Measurements from ENCODE around the gene CCR5.
A peak's percentile ranks its signal among the peaks of the same experiment; 100 is the strongest.

Gene CCR5

DNA sequence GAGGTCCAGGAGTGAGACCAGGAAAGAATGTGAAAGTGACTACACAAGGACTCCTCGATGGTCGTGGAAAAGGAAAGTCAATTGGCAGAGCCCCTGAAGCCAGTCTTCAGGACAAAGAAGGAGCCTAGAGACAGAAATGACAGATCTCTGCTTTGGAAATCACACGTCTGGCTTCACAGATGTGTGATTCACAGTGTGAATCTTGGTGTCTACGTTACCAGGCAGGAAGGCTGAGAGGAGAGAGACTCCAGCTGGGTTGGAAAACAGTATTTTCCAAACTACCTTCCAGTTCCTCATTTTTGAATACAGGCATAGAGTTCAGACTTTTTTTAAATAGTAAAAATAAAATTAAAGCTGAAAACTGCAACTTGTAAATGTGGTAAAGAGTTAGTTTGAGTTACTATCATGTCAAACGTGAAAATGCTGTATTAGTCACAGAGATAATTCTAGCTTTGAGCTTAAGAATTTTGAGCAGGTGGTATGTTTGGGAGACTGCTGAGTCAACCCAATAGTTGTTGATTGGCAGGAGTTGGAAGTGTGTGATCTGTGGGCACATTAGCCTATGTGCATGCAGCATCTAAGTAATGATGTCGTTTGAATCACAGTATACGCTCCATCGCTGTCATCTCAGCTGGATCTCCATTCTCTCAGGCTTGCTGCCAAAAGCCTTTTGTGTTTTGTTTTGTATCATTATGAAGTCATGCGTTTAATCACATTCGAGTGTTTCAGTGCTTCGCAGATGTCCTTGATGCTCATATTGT, 10.8 kb upstream of the CCR5 start:
- peak in 1 of 5 experiments; percentile 71 for DNase-seq

DNA sequence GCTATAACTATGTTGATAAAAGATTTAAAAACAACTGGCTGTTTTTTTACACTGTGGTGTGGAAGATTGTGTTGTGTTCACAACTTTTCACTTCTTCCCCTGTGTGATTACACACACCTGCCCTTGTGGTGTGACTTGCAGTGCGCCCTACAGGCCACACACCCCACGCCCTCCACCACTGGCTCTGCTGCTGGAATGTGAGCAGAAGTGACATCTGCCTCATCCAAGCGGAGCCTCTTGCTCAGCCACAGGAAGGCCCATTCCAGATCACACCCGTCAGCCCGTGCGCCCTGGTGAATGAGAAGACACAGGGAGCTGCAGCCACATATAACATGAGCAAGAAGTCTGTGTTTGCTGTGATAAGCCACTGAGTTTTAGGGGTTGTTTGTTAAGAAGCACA, 9.8 kb upstream of the CCR5 start:
- DNase-seq, result peak in 1 of 5 experiments; percentile 31

- DNase-seq, result no peak
These were observed 9.1 kb upstream of the CCR5 start for GRCh38 chr3:46361408-46362283.

GRCh38 chr3:46365041-46365440, 5.7 kb upstream of the CCR5 start:
- no peak for DNase-seq

- DNase-seq, result peak in 1 of 5 experiments; percentile 3
These were observed 4.8 kb upstream of the CCR5 start for GRCh38 chr3:46365737-46366524.

DNA sequence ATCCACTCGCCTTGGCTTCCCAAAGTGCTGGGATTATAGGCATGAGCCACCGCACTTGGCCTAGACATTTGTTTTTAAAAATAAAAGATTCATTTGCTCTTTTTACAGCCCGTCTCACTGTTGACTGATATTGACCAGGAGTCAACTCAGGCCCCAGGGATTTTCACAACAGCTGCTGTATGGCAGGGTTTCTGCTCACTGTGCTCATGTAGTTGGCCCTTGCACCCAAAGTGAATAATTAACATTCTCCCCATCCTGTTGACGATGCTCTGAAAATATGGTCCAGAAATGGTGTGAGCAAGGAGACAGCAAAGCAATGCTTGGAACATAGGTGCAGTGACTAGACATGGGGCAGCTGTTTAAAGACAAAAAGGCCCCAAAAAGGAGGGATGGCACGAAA, 2.9 kb upstream of the CCR5 start:
- DNase-seq, result no peak

DNA sequence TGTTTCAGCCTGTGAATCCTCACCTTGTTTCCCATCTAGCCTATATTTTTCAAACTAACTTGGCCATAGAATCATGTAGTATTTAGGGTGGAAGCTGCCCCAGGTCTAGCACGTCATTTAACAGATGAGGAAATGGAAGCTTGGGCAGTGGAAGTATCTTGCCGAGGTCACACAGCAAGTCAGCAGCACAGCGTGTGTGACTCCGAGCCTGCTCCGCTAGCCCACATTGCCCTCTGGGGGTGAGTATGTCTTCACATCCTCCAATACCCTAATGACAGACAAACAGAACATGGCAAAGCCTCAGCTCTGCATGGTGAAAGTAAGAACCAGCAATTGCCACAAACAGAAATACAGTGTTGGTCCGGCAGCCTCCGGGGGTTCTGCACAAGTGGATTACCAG, 2.2 kb upstream of the CCR5 start:
- peak in 4 of 5 experiments; percentile 29 to 89 (median 56) for DNase-seq

DNA sequence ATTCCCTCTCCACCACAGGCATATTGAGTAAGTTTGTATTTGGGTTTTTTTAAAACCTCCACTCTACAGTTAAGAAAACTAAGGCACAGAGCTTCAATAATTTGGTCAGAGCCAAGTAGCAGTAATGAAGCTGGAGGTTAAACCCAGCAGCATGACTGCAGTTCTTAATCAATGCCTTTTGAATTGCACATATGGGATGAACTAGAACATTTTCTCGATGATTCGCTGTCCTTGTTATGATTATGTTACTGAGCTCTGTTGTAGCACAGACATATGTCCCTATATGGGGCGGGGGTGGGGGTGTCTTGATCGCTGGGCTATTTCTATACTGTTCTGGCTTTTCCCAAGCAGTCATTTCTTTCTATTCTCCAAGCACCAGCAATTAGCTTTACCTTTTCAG, 1.6 kb upstream of the CCR5 start:
- no peak for DNase-seq

GRCh38 chr3:46369675-46370132, 1.0 kb upstream of the CCR5 start:
- DNase-seq, result peak in 2 of 5 experiments; percentile 5 to 91

GRCh38 chr3:46371519-46372340, 984 bp downstream of the CCR5 start:
- no peak for DNase-seq

- DNase-seq, result peak in 1 of 5 experiments; percentile 58
These were observed 2.0 kb downstream of the CCR5 start for GRCh38 chr3:46372492-46373359.

DNA sequence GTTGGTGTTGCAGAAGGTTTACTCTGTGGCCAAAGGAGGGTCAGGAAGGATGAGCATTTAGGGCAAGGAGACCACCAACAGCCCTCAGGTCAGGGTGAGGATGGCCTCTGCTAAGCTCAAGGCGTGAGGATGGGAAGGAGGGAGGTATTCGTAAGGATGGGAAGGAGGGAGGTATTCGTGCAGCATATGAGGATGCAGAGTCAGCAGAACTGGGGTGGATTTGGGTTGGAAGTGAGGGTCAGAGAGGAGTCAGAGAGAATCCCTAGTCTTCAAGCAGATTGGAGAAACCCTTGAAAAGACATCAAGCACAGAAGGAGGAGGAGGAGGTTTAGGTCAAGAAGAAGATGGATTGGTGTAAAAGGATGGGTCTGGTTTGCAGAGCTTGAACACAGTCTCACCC, 4.0 kb downstream of the CCR5 start:
- DNase-seq, result no peak

GRCh38 chr3:46375218-46375617, 4.5 kb downstream of the CCR5 start:
- peak in 1 of 5 experiments; percentile 28 for DNase-seq

GRCh38 chr3:46375814-46376213, 5.1 kb downstream of the CCR5 start:
- peak in 1 of 5 experiments; percentile 42 for DNase-seq

DNA sequence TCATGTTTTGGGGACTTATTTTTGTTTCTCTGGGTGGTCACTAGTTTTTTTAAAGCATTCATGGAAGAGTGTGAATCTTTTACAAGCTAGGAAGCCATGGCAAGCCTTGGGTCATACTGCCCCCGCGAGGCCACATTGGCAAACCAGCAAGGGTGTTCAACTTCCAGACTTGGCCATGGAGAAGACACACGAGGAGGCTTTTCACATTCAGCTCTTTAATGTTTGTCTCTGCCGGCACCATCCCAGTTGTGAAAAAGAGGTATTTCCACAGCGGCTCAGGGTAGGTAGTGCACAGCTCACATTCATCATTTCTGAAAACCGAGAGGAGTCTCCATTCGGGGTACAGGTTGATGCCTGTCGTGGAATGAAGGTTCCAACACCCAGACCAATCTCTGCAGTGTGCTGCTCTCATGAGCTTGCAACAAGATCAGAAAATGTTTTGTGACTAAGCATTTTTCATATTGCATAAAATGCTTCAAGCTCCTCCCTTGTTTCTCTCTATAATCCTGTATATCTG, 7.7 kb downstream of the CCR5 start:
- DNase-seq, result peak in 3 of 5 experiments; percentile 41 to 52 (median 51)

DNA sequence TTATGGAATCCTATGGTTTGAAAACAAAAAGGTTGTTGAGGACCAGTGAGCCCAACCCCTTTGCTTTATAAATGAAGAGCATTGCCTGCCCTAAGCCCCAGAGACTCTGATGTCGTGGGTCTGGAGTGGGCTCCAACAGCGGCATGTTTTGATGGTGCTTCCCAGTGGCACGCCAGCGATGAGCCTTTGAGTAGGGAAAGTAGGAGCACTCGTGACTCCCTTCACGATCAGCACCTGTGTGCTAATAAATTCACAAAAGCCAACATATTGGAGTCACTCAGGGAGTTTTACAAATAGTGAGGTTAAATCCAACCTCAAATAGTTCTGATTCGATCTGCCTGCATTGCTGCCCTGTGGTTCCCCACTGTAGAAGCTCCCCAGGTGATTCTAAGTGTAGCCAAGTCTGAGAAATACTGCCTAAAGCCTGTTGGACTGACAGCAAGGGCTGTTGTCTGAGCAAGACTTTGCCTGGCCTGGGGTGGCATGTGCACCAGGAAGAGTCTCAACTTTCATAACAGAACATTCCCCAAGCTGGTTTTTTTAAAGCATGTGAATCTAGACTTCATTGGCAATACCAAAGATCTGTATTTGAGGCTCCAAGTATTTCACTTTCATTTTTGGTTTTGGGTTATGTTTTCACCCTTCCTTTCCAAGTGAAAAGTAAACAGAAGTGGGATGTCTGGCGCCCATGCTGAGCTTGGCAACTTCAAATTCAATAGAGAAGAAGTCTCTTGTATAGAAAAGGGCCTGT, 9.9 kb downstream of the CCR5 start:
- DNase-seq, result peak in 1 of 5 experiments; percentile 11

GRCh38 chr3:46381625-46382024, 10.9 kb downstream of the CCR5 start:
- no peak for DNase-seq

GRCh38 chr3:46383211-46383950, 12.6 kb downstream of the CCR5 start:
- DNase-seq, result no peak

GRCh38 chr3:46383951-46384330, 13.2 kb downstream of the CCR5 start:
- DNase-seq, result no peak
